DND-41 (cell line): ENCODE results near the gene CRACR2B.

Source experiments
- EZH2 ChIP-seq: IDR thresholded peaks from 3 replicates; pipeline ENCODE4 v1.6.1; 2012; ENCODE audit warnings: borderline replicate concordance, low read depth, mild to moderate bottlenecking, moderate library complexity, low read length, inconsistent platforms; ENCODE audit not compliant: severe bottlenecking
- TF ChIP-seq, protein P1 (sequence below): IDR thresholded peaks from 2 replicates; pipeline ENCODE4 v1.5.1; 2012; ENCODE audit warnings: borderline replicate concordance, low read length, moderate library complexity, mild to moderate bottlenecking; ENCODE audit not compliant: poor library complexity, severe bottlenecking; ENCODE audit errors: extremely low read depth

DNA sequence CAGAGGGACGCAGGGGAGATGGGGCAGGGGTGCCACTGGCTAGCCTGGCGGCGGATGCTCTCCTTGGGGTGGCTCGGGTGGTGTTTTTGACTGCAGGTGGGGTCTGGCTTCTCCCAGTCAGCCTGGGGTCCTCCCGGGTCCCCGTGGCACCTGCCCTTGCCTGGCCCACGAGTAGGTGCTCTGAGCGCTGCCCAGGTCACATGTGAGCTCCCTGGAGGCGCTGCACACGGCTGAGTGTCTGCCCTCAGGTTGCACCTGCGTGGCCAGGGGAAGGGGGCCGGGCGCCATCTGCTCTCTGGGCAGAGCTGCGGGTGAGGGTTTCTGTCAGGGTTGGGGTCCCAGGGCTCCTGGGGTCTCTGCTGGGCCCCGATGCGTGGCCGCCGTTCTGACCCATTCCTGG lies 20.2 kb downstream of the CRACR2B start:
- TF ChIP-seq, protein P1, sequence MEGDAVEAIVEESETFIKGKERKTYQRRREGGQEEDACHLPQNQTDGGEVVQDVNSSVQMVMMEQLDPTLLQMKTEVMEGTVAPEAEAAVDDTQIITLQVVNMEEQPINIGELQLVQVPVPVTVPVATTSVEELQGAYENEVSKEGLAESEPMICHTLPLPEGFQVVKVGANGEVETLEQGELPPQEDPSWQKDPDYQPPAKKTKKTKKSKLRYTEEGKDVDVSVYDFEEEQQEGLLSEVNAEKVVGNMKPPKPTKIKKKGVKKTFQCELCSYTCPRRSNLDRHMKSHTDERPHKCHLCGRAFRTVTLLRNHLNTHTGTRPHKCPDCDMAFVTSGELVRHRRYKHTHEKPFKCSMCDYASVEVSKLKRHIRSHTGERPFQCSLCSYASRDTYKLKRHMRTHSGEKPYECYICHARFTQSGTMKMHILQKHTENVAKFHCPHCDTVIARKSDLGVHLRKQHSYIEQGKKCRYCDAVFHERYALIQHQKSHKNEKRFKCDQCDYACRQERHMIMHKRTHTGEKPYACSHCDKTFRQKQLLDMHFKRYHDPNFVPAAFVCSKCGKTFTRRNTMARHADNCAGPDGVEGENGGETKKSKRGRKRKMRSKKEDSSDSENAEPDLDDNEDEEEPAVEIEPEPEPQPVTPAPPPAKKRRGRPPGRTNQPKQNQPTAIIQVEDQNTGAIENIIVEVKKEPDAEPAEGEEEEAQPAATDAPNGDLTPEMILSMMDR = no peak
- TF ChIP-seq EZH2 = no peak
